Measurements from ENCODE around the gene UFL1.
A peak's percentile ranks its signal among the peaks of the same experiment; 100 is the strongest.
"Not testable (repeated sequence)": the region's sequence is repeated elsewhere in the genome, so short reads cannot be mapped to it uniquely, and the experiment has no call there.

The UFL1 gene

DNA sequence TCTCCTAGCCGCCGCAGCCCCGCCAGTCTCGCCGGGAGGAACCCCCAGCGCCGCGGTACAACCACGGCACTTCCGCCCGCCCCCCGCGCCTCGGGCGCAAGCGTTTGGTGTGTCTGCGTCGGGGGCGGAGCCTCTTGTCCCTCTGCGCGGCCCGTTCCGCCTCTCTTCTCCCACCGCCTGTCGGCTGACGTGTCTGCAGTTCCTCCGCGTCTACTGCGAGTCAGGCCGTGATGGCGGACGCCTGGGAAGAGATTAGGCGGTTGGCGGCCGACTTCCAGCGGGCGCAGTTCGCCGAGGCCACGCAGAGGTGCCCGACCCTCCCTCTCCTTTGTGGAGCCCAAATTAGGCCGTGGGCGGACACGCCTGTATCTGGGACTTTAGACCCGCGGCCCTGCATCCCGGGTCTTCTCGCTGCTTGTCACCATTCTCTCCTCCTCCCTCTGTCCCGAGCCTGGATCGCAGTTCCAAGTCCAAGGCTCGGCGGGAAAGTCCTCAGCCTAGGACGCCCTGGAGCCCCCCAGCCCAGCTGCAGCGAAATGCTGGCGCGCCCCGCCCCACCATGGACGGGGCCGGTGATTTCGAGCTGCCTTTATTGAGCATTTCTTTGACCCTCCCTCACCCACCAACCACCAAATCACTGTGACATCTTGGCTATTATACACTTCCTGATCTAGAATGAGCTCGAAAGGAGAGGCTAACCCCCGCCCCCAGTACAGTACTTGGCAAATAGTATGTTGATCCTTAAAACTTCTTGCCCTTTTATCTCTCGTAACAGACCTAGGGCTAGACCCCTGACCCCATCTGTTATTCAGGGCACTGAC, at the start of gene UFL1:
Gene UFL1 (plus strand): TSS at position 163 of the 821 bp plus-strand sequence. CDS start 68 bp downstream, at position 231.
- Histone ChIP-seq H2AFZ (ENCODE audit: low read depth) (peak within 1 kb of the TSS; percentile 52), H3K36me3 (ENCODE audit: insufficient read depth) (no peaks in the 10 kb centered on the region), H3K4me2 (peak within 1 kb of the TSS; percentile 88), H3K4me1 (ENCODE audit: low read depth, poor library complexity, severe bottlenecking) (peaks cover 23% of the 10 kb centered on the region), H3K27ac (peak within 1 kb of the TSS; percentile 91), H3K27me3 (ENCODE audit: insufficient read depth, low read depth) (no peaks in the 10 kb centered on the region), H3K4me3 (IDR thresholded peaks at IDR 0.05; ENCODE audit: insufficient read depth, low read depth, low read length) (no peak within 1 kb of the TSS), H3K9ac (peak within 1 kb of the TSS; percentile 96), H3K79me2 (ENCODE audit: insufficient read depth, low read depth) (no peaks in the 10 kb centered on the region), H4K20me1 (ENCODE audit: insufficient read depth) (no peaks in the 10 kb centered on the region)
- TF ChIP-seq, protein P1, sequence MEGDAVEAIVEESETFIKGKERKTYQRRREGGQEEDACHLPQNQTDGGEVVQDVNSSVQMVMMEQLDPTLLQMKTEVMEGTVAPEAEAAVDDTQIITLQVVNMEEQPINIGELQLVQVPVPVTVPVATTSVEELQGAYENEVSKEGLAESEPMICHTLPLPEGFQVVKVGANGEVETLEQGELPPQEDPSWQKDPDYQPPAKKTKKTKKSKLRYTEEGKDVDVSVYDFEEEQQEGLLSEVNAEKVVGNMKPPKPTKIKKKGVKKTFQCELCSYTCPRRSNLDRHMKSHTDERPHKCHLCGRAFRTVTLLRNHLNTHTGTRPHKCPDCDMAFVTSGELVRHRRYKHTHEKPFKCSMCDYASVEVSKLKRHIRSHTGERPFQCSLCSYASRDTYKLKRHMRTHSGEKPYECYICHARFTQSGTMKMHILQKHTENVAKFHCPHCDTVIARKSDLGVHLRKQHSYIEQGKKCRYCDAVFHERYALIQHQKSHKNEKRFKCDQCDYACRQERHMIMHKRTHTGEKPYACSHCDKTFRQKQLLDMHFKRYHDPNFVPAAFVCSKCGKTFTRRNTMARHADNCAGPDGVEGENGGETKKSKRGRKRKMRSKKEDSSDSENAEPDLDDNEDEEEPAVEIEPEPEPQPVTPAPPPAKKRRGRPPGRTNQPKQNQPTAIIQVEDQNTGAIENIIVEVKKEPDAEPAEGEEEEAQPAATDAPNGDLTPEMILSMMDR (conservative IDR thresholded peaks at IDR 0.05; ENCODE audit: low read depth, low read length): no peak

DNA sequence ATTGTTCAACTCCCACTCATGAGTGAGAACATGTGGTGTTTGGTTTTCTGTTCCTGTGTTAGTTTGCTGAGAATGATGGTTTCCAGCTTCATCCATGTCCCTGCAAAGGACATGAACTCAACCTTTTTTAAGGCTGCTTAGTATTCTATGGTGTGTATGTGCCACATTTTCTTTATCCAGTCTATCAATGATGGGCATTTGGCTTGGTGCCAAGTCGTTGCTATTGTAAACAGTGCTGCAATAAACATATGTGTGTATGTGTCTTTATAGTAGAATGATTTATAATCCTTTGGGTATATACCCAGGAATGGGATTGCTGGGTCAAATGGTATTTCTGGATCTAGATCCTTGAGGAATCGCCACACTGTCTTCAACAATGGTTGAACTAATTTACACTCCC, 49.3 kb upstream of the UFL1 start:
- H3K27me3 ChIP-seq (ENCODE audit: insufficient read depth, low read depth): not testable (repeated sequence)

DNA sequence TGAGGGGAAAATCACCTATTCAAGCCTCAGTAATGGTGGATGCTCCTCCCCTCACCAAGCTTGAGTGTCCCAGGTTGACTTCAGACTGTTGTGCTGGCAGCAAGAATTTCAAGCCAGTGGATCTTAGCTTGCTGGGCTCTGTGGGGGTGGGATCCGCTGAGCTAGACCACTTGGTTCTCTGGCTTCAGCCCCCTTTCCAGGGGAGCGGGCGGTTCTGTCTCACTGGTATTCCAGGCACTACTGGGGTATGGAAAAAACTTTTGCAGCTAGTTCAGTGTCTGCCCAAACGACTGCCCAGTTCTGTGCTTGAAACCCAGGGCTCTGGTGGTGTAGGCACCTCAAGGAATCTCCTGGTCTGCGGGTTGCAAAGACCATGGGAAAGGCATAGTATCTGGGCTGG, 42.9 kb upstream of the UFL1 start:
- Histone ChIP-seq H3K4me3 (IDR thresholded peaks at IDR 0.05; ENCODE audit: insufficient read depth, low read depth, low read length) (no peak overlapping the region), H4K20me1 (ENCODE audit: insufficient read depth) (no peaks in the 10 kb centered on the region), H3K27me3 (ENCODE audit: insufficient read depth, low read depth) (no peaks in the 10 kb centered on the region), H3K79me2 (ENCODE audit: insufficient read depth, low read depth) (no peaks in the 10 kb centered on the region), H3K4me2 (no peak overlapping the region), H2AFZ (ENCODE audit: low read depth) (no peak overlapping the region), H3K4me1 (ENCODE audit: low read depth, poor library complexity, severe bottlenecking) (no peaks in the 10 kb centered on the region), H3K9ac (no peak overlapping the region), H3K36me3 (ENCODE audit: insufficient read depth) (no peaks in the 10 kb centered on the region), H3K27ac (no peak overlapping the region)
- TF ChIP-seq, protein P1 (conservative IDR thresholded peaks at IDR 0.05; ENCODE audit: low read depth, low read length): no peak

More for the DNA sequence above, 49.3 kb upstream of the UFL1 start:
- not testable (repeated sequence) for H3K36me3 ChIP-seq (ENCODE audit: insufficient read depth); H3K9ac ChIP-seq; H3K4me1 ChIP-seq (ENCODE audit: low read depth, poor library complexity, severe bottlenecking); H3K79me2 ChIP-seq (ENCODE audit: insufficient read depth, low read depth); H3K4me3 ChIP-seq (IDR thresholded peaks at IDR 0.05; ENCODE audit: insufficient read depth, low read depth, low read length); H2AFZ ChIP-seq (ENCODE audit: low read depth); H4K20me1 ChIP-seq (ENCODE audit: insufficient read depth); H3K4me2 ChIP-seq; H3K27ac ChIP-seq

DNA sequence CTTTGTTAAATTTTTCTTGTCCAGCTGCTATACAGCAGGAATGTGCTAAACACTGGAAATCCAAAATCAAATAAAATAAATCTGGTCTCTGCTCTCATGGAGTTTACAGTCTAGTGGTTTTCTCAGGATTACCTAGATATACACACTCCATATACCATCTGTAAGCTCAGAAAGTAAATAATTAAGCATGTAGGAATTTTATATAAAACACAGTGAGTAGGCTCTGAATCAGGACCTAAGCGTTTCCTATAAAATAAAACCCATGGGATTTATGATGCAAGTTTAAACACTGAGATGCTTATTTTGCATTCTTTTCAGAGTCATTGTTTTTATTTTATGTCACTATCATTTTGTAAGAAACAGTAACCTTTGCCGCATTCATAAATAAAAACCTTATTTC, 29.7 kb upstream of the UFL1 start:
- Histone ChIP-seq H3K4me1 (ENCODE audit: low read depth, poor library complexity, severe bottlenecking) (no peaks in the 10 kb centered on the region), H3K9ac (no peak overlapping the region), H3K27ac (no peak overlapping the region), H4K20me1 (ENCODE audit: insufficient read depth) (no peaks in the 10 kb centered on the region), H3K4me2 (no peak overlapping the region), H3K36me3 (ENCODE audit: insufficient read depth) (no peaks in the 10 kb centered on the region), H3K4me3 (IDR thresholded peaks at IDR 0.05; ENCODE audit: insufficient read depth, low read depth, low read length) (no peak overlapping the region), H3K27me3 (ENCODE audit: insufficient read depth, low read depth) (no peaks in the 10 kb centered on the region), H2AFZ (ENCODE audit: low read depth) (no peak overlapping the region), H3K79me2 (ENCODE audit: insufficient read depth, low read depth) (no peaks in the 10 kb centered on the region)
- TF ChIP-seq, protein P1 (conservative IDR thresholded peaks at IDR 0.05; ENCODE audit: low read depth, low read length): no peak

DNA sequence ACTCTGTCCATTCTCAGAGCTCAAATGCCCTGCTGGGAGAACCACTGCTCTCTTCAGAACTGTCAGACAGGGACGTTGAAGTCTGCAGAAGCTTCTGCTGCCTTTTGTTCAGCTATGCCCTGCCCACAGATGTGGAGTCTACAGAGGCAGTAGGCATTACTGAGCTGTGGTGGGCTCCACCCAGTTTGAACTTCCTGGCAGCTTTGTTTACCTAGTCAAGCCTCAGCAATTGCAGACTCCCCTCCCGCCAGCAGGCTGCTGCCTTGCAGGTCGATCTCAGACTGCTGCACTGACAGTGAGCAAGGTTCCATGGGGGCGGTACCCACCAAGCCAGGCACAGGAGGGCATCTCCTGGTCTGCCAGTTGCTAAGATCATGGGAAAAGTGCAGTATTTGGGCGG, 21.8 kb upstream of the UFL1 start:
- Histone ChIP-seq H3K79me2 (ENCODE audit: insufficient read depth, low read depth) (no peaks in the 10 kb centered on the region), H3K4me3 (IDR thresholded peaks at IDR 0.05; ENCODE audit: insufficient read depth, low read depth, low read length) (no peak overlapping the region), H3K36me3 (ENCODE audit: insufficient read depth) (no peaks in the 10 kb centered on the region), H3K4me2 (no peak overlapping the region), H3K4me1 (ENCODE audit: low read depth, poor library complexity, severe bottlenecking) (no peaks in the 10 kb centered on the region), H4K20me1 (ENCODE audit: insufficient read depth) (no peaks in the 10 kb centered on the region), H3K27me3 (ENCODE audit: insufficient read depth, low read depth) (no peaks in the 10 kb centered on the region), H3K27ac (no peak overlapping the region), H2AFZ (ENCODE audit: low read depth) (no peak overlapping the region), H3K9ac (no peak overlapping the region)
- TF ChIP-seq, protein P1 (conservative IDR thresholded peaks at IDR 0.05; ENCODE audit: low read depth, low read length): no peak
